Osteocyte (in vitro differentiated cells): ENCODE results near the gene SLC13A3. TPM values are rescaled to one million over a fixed set of nuclear protein-coding genes. Genes with fewer than 3 reads are reported as not detected.

Experiments used
- DNase-seq: peaks from one replicate; pipeline ENCODE4 v3.0.0; 2021; ENCODE audit warnings: mixed read lengths; ENCODE audit not compliant: unreplicated experiment; ENCODE audit errors: extremely low spot score
- H3K27ac Mint-ChIP-seq: one replicate; pipeline ENCODE4 v1.8.0; 2021; ENCODE audit warnings: mild to moderate bottlenecking, mixed read lengths; ENCODE audit not compliant: unreplicated experiment
- H3K27me3 Mint-ChIP-seq: one replicate; pipeline ENCODE4 v1.8.0; 2021; ENCODE audit warnings: mixed read lengths; ENCODE audit not compliant: unreplicated experiment
- H3K36me3 Mint-ChIP-seq: one replicate; pipeline ENCODE4 v1.8.0; 2021; ENCODE audit warnings: mixed read lengths; ENCODE audit not compliant: unreplicated experiment
- H3K4me1 Mint-ChIP-seq: one replicate; pipeline ENCODE4 v1.8.0; 2021; ENCODE audit warnings: mixed read lengths; ENCODE audit not compliant: unreplicated experiment
- H3K4me3 Mint-ChIP-seq: one replicate; pipeline ENCODE4 v1.8.0; 2021; ENCODE audit warnings: mild to moderate bottlenecking, moderate library complexity, mixed read lengths; ENCODE audit not compliant: unreplicated experiment
- H3K9me3 Mint-ChIP-seq: one replicate; pipeline ENCODE4 v1.8.0; 2021; ENCODE audit warnings: mixed read lengths; ENCODE audit not compliant: unreplicated experiment
- CTCF ChIP-seq: fragments of 200-600 bp; sonication (generic); IDR thresholded peaks from 2 replicates; pipeline ENCODE4 v1.5.0; 2021; ENCODE audit warnings: antibody characterized with exemption, mild to moderate bottlenecking, moderate library complexity
- total RNA-seq: library from RNA; stranded (reverse); gene quantifications from 2 replicates; pipeline ENCODE4 v1.2.1, GENCODE V29; 2021

The SLC13A3 gene
- total RNA-seq, 1 donor from 2014 or later, result 1.8 TPM

- H3K4me1 Mint-ChIP-seq, result no peaks in the 10 kb centered on the region
- no peaks in the 10 kb centered on the region for H3K9me3 Mint-ChIP-seq
- H3K27me3 Mint-ChIP-seq, result peaks cover 10% of the 10 kb centered on the region
- no peaks in the 10 kb centered on the region for H3K36me3 Mint-ChIP-seq
- no peak overlapping the region for H3K27ac Mint-ChIP-seq
- DNase-seq, result no peak
- H3K4me3 Mint-ChIP-seq, result no peak overlapping the region
- TF ChIP-seq CTCF, result no peak
These were observed 64.5 kb downstream of the SLC13A3 start for GRCh38 chr20:46586724-46587123.

- Mint-ChIP-seq H3K27ac (no peak overlapping the region), H3K4me1 (no peaks in the 10 kb centered on the region), H3K4me3 (no peak overlapping the region), H3K27me3 (peaks cover 12% of the 10 kb centered on the region), H3K36me3 (no peaks in the 10 kb centered on the region), H3K9me3 (no peaks in the 10 kb centered on the region)
- DNase-seq, result no peak
- no peak for TF ChIP-seq CTCF
These were observed 66.8 kb downstream of the SLC13A3 start for GRCh38 chr20:46584508-46584907.

GRCh38 chr20:46583411-46584214 lies 67.6 kb downstream of the SLC13A3 start:
- TF ChIP-seq CTCF, result no peak
- H3K4me1 Mint-ChIP-seq, result no peaks in the 10 kb centered on the region
- H3K27me3 Mint-ChIP-seq, result peaks cover 12% of the 10 kb centered on the region
- H3K27ac Mint-ChIP-seq, result no peak overlapping the region
- no peak overlapping the region for H3K4me3 Mint-ChIP-seq
- no peak for DNase-seq
- no peaks in the 10 kb centered on the region for H3K36me3 Mint-ChIP-seq
- H3K9me3 Mint-ChIP-seq, result no peaks in the 10 kb centered on the region

GRCh38 chr20:46582648-46583047 lies 68.6 kb downstream of the SLC13A3 start:
- no peaks in the 10 kb centered on the region for H3K36me3 Mint-ChIP-seq

More at GRCh38 chr20:46582648-46583047, 68.6 kb downstream of the SLC13A3 start:
- Mint-ChIP-seq H3K9me3 (no peaks in the 10 kb centered on the region), H3K4me3 (no peak overlapping the region), H3K4me1 (no peaks in the 10 kb centered on the region), H3K27me3 (peaks cover 12% of the 10 kb centered on the region), H3K27ac (no peak overlapping the region)
- TF ChIP-seq CTCF, result no peak
- no peak for DNase-seq
